HepG2 (cell line): ENCODE results near the gene SEMA4C. TPM values are rescaled to one million over a fixed set of nuclear protein-coding genes. Genes with fewer than 3 reads are reported as not detected.

Source experiments
- ARNTL ChIP-seq: sonication (generic); formaldehyde crosslinking; IDR thresholded peaks from 2 replicates; pipeline ENCODE4 v1.4.0; 2020; ENCODE audit warnings: mild to moderate bottlenecking, missing genetic modification reagents
- ATF7-NPFF ChIP-seq: sonication (generic); formaldehyde crosslinking; IDR thresholded peaks from 2 replicates; pipeline ENCODE4 v1.8.1; 2023; ENCODE audit warnings: mild to moderate bottlenecking, low read depth, missing genetic modification reagents, moderate library complexity
- E2F2 ChIP-seq: sonication (generic); formaldehyde crosslinking; IDR thresholded peaks from 2 replicates; pipeline ENCODE4 v1.4.0; 2020; ENCODE audit warnings: missing genetic modification reagents, borderline replicate concordance
- GLI4 ChIP-seq: sonication (generic); formaldehyde crosslinking; IDR thresholded peaks from 2 replicates; pipeline ENCODE4 v1.5.1; 2020; ENCODE audit warnings: missing genetic modification reagents, mild to moderate bottlenecking, moderate library complexity, borderline replicate concordance
- HMG20B ChIP-seq: conservative IDR thresholded peaks from 2 replicates; pipeline ENCODE4 v1.6.1; 2016; ENCODE audit warnings: missing genetic modification reagents, missing compliant biosample characterization
- IKZF1 ChIP-seq: fragments of 450-650 bp; IDR thresholded peaks from 2 replicates; pipeline ENCODE4 v1.7.1; 2016
- MAX ChIP-seq: IDR thresholded peaks from 2 replicates; pipeline ENCODE4 v1.6.1; 2012; ENCODE audit warnings: inconsistent platforms
- MBNL3 ChIP-seq: fragments of 250-450 bp; sonication (Bioruptor Pico); conservative IDR thresholded peaks from 2 replicates; pipeline ENCODE4 v1.8.0; 2022; ENCODE audit warnings: mild to moderate bottlenecking, inconsistent platforms
- MXD4 ChIP-seq: IDR thresholded peaks from 2 replicates; pipeline ENCODE4 v1.6.1; 2016; ENCODE audit warnings: mild to moderate bottlenecking, missing biosample characterization, missing genetic modification reagents
- PHF20 ChIP-seq: sonication (generic); formaldehyde crosslinking; IDR thresholded peaks from 2 replicates; pipeline ENCODE4 v1.5.0; 2020; ENCODE audit warnings: mild to moderate bottlenecking, missing genetic modification reagents
- SSRP1 ChIP-seq: IDR thresholded peaks from 2 replicates; pipeline ENCODE4 v1.6.1; 2016; ENCODE audit warnings: control low read depth
- TFAP4 ChIP-seq: sonication (generic); IDR thresholded peaks from 2 replicates; pipeline ENCODE4 v1.6.1; 2016; ENCODE audit warnings: low read depth, borderline replicate concordance
- TGIF2 ChIP-seq: IDR thresholded peaks from 2 replicates; pipeline ENCODE4 v1.6.1; 2016; ENCODE audit warnings: control low read depth, missing compliant biosample characterization
- ZBTB7A ChIP-seq: sonication (generic); formaldehyde crosslinking; IDR thresholded peaks from 2 replicates; pipeline ENCODE4 v1.8.0; 2022; ENCODE audit warnings: mild to moderate bottlenecking, missing genetic modification reagents
- ZNF451 ChIP-seq: sonication (generic); formaldehyde crosslinking; IDR thresholded peaks from 2 replicates; pipeline ENCODE4 v1.5.0; 2020; ENCODE audit warnings: mild to moderate bottlenecking, missing genetic modification reagents
- ZNF547 ChIP-seq: sonication (generic); formaldehyde crosslinking; IDR thresholded peaks from 2 replicates; pipeline ENCODE4 v1.5.1; 2020; ENCODE audit warnings: mild to moderate bottlenecking, missing genetic modification reagents
- ZNF605 ChIP-seq: sonication (generic); formaldehyde crosslinking; IDR thresholded peaks from 2 replicates; pipeline ENCODE4 v1.8.0; 2022; ENCODE audit warnings: mild to moderate bottlenecking, missing genetic modification reagents
- ZNF737 ChIP-seq: sonication (generic); formaldehyde crosslinking; IDR thresholded peaks from 2 replicates; pipeline ENCODE4 v1.5.0; 2020; ENCODE audit warnings: missing genetic modification reagents, mild to moderate bottlenecking, borderline replicate concordance
- ZNF746 ChIP-seq: sonication (generic); formaldehyde crosslinking; IDR thresholded peaks from 2 replicates; pipeline ENCODE4 v1.8.0; 2022; ENCODE audit warnings: mild to moderate bottlenecking, missing genetic modification reagents
- polyA plus RNA-seq, 8 experiments: library from polyadenylated mRNA; depleted of rRNA in 3 of 8; stranded (reverse) in 7 of 8; unstranded in 1 of 8; fragments of >200 nt; fragmentation: Illumina TruSeq in 4 of 8; extraction: Trizol in 4 of 8; gene quantifications; 2 replicates each; pipeline versions ENCODE4 v1.2.1 to v1.2.3, GENCODE V29; 2011 to 2016; ENCODE audit warnings: low read depth in 4 of 8, missing spikeins in 1 of 8, mixed read lengths in 1 of 8; ENCODE audit not compliant: insufficient read depth in 1 of 8
- total RNA-seq, 5 experiments: library from RNA; depleted of rRNA; stranded (reverse); fragments of >200 nt; fragmentation: Illumina TruSeq; extraction: Trizol; gene quantifications; 2 replicates each; pipeline ENCODE4 v1.2.3, GENCODE V29; 2016; ENCODE audit warnings: low read depth in 1 of 5
- TF ChIP-seq, protein P1 (sequence below): sonication (generic); formaldehyde crosslinking; IDR thresholded peaks from 2 replicates; pipeline ENCODE4 v1.5.1; 2020; ENCODE audit warnings: mild to moderate bottlenecking, missing genetic modification reagents
- TF ChIP-seq, protein P2 (sequence below): IDR thresholded peaks from 2 replicates; pipeline ENCODE4 v1.6.1; 2016
- TF ChIP-seq, protein P3 (sequence below): sonication (generic); formaldehyde crosslinking; IDR thresholded peaks from 2 replicates; pipeline ENCODE4 v1.4.0; 2020; ENCODE audit warnings: low read depth, mild to moderate bottlenecking, missing genetic modification reagents

Gene SEMA4C
- total and polyA plus RNA-seq, 2 of the 13 experiments (the other 11 are each of a cell fraction or from before 2014, with no cell fraction given), result 25.9 to 46.6 TPM

DNA sequence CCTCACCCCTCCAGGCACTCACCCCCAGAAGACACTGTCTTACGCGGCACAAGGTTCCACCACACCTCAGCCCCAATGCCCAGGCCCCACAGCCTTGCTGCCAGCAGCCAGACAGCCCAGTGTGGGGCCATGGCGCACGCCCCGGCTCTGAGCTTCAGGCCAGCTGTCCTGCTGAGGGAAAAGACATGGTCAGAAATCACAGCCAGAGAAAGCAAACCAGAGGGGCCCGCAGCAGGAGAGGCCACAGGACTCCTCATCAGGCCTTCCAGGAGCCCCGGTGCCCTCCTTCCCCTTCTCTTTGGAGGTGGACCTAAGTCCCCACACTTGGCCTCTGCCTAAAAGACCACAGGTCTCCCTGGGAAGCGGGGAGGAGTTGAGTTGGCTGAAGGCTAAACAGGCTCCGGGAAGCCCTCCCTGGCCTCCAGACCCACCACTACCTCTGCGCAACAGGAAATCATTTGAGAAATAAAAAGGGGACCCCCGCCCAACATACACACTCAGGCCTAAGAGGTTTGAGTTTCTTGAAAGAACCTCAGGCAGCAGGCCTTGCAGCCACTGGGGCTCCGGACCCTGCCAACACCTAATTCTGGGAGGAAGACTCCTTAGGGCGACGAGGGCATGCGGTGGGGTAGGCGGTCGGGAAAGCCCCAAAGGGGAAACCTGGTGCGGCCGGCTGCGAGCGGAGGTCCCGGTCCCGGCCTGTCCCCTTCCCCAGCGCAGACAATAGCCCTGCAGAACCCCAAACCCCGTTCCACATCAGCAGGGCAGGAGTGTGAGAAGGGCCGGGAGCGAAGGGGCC lies 1.9 kb downstream of the SEMA4C start (continued):
- TF ChIP-seq MAX, result 0 out of 2 replicates have a peak, but pooled peaks have one; percentile 67
- no peak; the same call in 1 of the 2 replicates for TF ChIP-seq ARNTL (CRISPR knock-in tag)
- no peak; the same call in 1 of the 2 replicates for TF ChIP-seq ZNF746 (CRISPR knock-in tag)
- TF ChIP-seq ZNF547 (CRISPR knock-in tag), result no peak
- no peak for TF ChIP-seq ATF7-NPFF (CRISPR knock-in tag)
- TF ChIP-seq MBNL3, result no peak
- TF ChIP-seq, protein P1, sequence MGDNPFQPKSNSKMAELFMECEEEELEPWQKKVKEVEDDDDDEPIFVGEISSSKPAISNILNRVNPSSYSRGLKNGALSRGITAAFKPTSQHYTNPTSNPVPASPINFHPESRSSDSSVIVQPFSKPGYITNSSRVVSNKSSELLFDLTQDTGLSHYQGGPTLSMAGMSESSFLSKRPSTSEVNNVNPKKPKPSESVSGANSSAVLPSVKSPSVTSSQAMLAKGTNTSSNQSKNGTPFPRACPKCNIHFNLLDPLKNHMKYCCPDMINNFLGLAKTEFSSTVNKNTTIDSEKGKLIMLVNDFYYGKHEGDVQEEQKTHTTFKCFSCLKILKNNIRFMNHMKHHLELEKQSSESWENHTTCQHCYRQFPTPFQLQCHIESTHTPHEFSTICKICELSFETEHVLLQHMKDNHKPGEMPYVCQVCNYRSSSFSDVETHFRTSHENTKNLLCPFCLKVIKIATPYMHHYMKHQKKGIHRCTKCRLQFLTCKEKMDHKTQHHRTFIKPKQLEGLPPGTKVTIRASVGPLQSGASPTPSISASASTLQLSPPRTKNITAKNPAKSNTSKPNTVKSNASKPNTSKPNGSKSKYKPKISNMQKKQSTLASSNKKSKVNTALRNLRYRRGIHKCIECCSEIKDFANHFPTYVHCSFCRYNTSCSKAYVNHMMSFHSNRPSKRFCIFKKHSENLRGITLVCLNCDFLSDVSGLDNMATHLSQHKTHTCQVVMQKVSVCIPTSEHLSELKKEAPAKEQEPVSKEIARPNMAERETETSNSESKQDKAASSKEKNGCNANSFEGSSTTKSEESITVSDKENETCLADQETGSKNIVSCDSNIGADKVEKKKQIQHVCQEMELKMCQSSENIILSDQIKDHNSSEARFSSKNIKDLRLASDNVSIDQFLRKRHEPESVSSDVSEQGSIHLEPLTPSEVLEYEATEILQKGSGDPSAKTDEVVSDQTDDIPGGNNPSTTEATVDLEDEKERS (CRISPR knock-in tag), result no peak
- TF ChIP-seq SSRP1 (CRISPR knock-in tag), result no peak
- no peak for TF ChIP-seq IKZF1
- TF ChIP-seq HMG20B (CRISPR knock-in tag), result no peak
- no peak for TF ChIP-seq ZNF605 (CRISPR knock-in tag)
- TF ChIP-seq GLI4, result no peak
- TF ChIP-seq TFAP4, result no peak
- no peak for TF ChIP-seq ZNF451 (CRISPR knock-in tag)
- TF ChIP-seq, protein P2, sequence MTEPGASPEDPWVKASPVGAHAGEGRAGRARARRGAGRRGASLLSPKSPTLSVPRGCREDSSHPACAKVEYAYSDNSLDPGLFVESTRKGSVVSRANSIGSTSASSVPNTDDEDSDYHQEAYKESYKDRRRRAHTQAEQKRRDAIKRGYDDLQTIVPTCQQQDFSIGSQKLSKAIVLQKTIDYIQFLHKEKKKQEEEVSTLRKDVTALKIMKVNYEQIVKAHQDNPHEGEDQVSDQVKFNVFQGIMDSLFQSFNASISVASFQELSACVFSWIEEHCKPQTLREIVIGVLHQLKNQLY (CRISPR knock-in tag), result no peak
- TF ChIP-seq ZNF737 (CRISPR knock-in tag), result no peak
- TF ChIP-seq E2F2 (CRISPR knock-in tag), result 0 out of 2 replicates have a peak, but pooled peaks have one; percentile 35
- no peak for TF ChIP-seq ZBTB7A (CRISPR knock-in tag)
- TF ChIP-seq TGIF2, result peak; percentile 88
- peak; percentile 18 for TF ChIP-seq PHF20
- TF ChIP-seq, protein P3, sequence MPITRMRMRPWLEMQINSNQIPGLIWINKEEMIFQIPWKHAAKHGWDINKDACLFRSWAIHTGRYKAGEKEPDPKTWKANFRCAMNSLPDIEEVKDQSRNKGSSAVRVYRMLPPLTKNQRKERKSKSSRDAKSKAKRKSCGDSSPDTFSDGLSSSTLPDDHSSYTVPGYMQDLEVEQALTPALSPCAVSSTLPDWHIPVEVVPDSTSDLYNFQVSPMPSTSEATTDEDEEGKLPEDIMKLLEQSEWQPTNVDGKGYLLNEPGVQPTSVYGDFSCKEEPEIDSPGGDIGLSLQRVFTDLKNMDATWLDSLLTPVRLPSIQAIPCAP (CRISPR knock-in tag), result no peak
- no peak; the same call in 1 of the 2 replicates for TF ChIP-seq MXD4 (CRISPR knock-in tag)
